ENCODE measurements around the gene SUPT3H.
A peak's percentile ranks its signal among the peaks of the same experiment; 100 is the strongest.

Gene SUPT3H

DNA sequence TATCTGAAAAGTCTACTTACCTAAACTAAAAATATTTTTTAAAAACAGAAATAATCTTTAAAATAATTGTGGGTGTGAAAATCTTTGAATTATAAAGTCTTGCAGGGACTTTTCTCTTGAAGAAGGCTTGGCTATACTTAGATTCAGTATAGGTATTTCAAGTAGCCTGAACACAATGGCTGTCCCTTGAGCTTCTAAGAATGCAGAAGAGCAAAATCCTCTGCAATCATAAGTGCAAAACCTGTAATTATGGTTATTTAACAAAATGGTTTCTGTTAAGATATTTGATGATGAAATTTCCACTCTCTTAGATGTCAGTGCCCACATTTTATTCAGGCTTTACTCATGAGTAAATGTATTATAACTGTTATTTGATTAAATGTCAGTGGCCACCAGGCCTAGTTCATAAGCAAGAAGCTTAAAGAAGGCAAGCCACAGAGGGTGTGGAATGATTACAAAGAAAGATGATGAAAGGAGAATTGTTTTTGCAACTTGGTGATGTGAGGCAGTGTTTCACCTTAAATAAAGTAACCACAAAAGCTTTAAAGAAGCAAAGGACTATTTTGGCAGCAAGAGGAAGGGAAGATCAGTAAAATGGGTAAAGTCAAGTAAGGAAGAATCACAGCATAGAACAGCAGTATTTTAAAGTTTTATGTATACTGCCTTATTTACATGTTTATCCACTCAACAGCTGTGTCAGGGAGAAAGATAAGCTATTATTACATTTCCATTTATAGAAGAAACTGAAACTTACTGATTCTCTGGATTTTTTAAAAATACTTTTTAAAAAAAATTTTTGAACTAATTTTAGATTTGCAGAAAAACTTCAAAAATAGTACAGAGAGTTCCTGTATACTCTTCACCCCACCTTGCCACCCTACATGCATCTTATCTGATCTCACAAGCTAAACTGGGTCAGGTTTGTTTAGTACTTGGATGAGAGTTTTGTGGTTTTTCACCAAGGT lies 400.8 kb downstream of the SUPT3H start:
- no peak for DNase-seq

DNA sequence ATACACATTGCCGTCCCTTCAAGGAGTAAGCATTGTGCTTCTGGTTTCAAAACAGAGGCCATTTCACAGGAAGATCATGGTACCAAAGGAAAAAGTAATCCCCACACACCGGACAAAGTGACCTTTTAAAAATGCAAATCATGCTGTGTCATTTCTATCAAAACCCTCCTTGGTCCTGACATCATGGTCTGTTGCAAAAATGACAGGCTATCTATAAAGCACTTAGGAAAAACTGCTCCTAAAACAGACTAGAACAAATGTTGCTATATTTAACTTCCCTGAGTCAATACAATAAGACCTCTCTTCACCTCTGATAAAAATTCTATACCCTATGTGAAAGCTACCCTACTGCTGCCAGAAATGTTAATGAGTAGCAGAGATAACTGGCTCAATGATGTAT lies 403.2 kb downstream of the SUPT3H start:
- DNase-seq: no peak

DNA sequence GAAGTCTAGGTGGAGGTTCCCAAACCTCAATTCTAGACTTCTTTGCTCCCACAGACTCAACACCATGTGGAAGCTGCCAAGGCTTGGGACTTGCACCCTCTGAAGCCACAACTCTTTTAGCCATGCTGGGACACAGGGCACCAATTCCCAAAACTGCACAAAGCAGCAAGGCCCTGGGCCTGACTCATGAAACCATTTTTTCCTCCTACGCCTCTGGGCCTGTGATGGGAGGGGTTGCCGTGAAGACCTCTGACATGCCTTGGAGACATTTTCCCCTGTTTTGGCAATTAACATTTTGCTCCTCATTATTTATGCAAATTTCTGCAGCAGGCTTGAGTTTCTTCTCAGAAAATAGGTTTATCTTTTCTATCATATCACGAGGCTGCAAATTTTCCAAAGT lies 405.0 kb downstream of the SUPT3H start:
- DNase-seq: no peak

DNA sequence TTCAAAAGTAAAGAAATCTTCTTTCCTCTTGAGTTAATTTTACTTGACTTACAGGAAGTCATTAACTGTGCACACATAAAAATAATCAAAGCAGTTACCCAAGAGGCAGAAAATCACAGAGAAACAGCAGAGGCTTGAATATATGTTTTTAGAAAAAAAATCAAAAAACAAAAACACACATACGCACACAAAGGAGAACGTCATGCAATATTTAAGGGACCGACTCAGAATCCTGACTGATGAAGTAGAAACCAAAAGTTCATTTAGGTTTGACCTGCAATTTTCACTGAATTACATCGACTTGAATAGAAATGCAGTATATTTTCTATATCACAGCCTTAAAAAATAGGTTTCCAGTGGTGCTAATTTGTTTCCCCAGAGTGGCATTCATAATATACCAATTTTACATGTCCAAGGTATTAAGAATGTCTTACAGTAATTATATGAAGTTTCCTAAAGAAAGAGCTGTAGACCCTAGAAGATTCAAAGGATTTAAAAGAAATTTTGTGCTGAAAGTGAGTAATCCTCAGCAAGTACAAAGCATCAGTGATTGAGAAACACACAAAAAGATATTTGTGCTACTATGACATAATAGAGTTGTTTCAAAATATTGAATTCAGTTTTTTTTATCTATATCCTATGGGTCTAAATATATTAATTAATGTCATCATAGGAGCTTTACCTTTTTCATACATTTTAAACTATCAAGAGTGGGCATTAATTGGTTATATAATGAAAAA lies 408.1 kb downstream of the SUPT3H start:
- DNase-seq: no peak

DNA sequence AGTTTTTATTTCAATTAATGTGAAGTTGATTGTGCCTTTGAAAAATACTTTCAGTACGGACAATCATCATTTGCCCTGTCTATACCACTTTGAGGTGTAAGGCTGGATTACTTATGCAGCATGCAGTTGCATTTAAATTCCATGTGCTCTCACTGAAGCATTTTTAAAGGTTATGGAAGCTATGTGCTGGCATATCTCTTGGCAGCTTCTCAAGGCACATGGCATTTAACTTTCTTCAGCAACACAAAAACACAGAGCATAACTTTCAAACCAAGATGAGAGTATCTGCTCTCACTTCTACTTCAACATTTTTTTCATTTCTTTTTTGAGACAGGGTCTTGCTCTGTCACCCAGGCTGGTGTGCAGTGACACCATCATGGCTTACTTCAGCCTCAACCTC lies 410.3 kb downstream of the SUPT3H start:
- no peak for DNase-seq

DNA sequence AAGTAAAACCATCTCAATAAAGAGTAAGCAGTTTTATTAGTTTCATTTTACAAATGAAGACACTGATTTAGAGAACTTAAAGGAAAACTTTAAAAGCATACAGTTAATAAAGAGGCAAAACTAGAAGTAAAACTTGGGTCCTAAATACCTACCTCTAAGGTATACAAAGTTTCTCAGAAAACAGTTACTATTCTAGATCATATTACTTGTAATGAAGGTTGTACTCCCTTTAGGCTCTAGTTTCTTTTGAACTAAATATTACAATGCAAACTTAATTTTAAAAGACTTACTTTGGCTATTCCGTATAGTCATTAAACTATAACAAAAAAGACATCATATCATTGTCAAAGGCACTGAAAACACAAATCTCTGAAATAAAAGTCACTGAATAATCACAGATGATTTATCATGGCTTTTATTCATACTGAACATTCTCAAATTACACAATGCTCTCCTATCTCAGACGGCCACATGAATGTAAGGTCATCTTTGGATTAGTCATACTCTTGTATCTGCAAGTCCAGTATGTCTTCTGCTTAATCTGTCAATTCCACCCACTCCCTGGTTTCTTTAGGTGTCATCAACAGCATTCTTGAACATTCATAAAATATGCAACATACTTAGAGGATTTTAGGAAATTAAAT lies 411.2 kb downstream of the SUPT3H start:
- DNase-seq: no peak

DNA sequence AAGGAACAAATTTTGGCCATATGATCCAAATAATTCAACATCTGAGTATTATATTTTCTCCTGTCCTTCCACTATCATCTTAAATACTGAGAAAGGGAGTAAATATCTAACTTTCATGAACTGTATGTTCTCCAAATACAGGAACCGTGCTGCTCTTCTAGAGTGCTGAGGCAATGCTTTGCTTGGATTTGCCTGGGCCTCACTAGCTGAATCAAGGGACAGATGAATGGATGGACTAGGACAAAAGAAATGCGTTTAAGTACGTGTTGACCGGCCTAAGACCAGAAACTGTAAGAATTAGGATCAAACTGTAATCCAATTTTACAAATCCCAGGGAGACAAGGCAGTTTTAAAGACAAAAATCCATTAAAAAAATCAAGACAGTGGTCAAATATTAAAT lies 412.0 kb downstream of the SUPT3H start:
- no peak for DNase-seq

DNA sequence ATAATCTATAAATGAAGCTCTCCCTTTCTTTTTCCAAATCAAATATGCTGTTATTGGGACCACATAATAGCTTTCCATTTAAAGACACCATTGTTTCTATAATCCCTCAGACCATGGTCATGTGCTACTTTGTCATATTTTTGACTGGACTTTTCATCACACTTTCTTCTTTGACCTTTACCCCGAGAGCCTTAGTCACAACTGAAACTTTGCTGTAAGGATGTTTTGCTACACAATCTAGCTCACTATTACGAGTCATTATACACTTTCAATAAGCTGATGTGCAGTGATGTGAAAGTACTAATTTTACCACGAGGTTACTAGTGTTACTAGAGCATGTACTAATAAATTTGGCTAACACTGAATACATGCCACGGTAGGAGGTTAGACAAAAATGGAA lies 416.8 kb downstream of the SUPT3H start:
- DNase-seq: no peak

DNA sequence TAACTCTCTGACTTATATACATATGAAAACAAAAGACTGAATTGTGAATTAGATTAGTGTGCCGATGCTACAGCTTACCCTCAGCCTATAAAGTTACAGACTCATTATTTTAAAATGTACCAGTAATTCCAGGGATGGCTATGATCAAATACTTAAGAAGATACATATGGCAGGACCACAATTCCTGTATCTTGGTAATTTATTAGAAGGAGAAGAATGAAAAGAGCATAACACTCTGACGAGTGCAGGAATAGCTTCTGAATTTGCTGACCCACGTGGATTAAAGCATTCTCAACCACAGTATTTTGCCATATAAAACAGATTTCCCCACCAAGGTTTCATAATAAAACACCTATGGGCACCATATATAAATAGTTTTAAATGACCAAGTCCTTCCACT lies 418.1 kb downstream of the SUPT3H start:
- DNase-seq: no peak

DNA sequence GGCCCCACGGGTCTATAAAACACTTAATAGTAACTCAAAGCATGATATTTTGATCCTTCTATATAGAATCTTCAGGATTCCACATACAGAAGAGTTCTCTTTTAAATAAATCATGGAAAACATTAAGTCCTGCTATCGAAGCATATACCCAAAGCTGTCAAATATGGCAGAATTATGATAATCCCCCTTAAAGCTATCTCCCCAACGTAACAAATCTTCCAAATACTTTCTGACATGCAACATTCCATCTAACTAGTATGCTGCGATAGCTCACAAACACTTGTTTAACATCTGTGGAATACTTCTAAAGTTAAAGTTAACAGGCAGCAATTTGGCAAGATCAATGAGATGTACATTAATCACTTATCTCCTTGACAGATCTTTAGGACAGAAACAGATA lies 420.6 kb downstream of the SUPT3H start:
- no peak for DNase-seq

DNA sequence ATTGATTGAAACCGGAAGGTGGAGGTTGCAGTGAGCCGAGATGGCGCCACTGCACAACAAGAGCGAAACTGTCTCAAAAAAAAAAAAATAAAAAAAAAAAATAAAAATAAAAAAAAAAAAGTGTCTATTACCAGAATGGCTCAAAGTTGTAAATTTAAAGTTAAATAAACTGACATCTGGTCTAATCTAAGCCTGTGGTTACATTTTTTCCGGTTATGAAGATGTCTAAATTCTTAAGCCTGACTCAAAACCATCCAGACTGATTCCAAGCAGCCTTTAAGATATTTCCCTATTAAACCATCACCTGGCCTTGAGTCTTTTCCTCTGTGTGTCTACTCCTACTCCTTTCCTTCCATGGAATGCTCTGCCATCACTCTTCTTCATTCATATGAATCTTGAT lies 421.3 kb downstream of the SUPT3H start:
- DNase-seq: no peak

DNA sequence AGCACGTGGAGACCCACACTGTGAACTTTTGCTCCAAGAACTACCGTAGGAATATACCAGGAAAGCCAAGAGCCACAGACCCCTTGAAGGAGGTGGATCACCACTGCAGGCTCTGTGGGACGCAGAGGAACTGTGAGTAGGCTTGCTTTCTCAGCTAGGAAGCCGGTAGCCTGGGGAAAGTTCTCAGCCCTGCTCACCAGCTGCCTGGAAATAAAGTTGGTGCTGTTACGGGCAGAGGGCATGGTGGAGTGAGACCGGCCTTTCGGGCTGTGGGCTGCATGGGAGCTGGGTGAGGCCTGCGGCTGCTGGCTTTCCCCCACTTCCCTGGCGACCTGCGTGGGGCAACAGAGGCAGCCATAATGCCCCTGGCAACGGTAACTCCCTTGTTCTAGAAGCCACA lies 422.6 kb downstream of the SUPT3H start:
- DNase-seq: no peak

DNA sequence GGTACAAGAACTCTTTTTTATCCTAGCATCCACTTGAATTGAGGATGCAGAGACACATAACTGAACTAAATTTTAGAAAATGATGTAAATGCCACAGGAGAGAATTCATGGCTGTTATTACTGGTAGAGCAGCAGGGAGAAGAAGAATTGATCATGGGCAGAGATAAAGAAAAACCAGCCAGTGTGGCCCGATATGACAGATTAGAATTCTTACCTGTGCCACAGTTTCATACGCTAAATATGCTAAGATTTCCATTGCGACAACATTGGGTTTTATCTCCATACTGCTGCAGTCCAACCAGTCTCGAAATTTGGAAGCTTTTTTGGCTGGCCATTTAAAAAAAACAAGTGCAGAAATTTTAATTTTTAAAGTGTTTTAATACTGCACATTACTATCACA lies 423.5 kb downstream of the SUPT3H start:
- no peak for DNase-seq

DNA sequence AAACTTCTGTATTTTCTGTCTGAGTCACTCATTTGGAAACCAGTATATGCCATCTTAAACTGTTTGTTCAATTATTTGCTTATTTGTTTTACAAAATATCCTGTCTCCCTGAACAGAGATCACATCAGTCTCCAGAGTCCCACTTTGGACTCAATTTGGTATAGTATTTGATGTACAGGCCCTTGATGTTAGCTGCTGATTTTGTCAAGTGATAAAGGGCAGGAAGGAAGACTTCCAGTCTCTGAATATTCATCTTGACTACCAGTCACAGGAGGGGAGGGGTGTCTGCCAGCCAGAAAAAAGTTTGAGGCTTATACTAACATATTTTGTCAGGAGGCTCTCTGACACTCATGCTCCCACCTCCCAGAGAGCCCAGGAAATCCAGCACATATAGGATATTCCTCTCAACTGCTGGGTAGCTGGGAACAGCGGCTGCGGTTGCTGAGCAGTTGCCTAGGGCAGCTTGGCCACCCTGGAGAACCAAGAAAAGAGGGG lies 426.4 kb downstream of the SUPT3H start:
- no peak for DNase-seq

DNA sequence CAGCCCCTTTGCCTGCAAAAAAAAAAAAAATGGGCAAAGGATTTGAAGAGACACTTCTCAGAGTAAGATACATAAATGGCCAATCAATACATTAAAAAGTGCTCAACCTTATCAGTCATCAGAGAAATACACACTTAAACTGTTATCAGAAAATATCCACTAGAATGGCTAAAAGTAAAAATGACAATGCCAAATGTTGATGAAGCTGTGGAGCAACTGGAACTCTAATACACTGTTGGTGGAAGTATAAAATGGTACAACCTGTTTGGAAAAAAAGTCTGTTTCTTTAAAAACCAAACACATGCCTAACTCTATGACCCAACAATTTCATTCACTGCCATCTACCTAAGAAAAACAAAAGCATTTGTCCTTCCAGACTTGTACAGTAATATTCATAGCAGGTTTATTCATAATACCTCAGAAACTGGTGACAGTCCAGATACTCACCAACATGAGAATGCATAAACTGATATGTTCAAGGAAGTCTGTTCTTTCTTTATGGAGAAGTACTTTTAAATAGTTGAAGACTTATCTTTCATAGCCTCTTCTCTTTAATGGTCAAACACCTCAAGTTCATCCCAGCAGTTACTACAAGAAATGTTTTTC lies 428.0 kb downstream of the SUPT3H start:
- DNase-seq: no peak

DNA sequence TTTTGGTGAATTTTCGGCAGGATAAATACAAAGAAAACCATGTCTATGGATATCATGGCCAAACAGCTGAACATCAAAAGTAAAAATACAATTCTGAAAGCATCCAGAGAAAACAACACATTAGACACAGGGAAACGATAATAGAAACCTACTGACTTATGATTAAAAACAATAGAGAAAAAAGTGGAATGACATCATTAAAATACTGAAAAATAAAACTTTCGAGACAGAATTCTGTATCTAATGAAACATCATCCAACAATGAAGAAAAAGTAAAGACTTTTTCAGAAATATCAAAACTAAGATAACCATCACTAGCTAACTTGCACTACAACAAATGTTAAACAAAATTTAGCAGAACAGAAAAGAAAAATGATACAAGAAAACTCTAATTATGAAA lies 434.2 kb downstream of the SUPT3H start:
- DNase-seq: no peak

DNA sequence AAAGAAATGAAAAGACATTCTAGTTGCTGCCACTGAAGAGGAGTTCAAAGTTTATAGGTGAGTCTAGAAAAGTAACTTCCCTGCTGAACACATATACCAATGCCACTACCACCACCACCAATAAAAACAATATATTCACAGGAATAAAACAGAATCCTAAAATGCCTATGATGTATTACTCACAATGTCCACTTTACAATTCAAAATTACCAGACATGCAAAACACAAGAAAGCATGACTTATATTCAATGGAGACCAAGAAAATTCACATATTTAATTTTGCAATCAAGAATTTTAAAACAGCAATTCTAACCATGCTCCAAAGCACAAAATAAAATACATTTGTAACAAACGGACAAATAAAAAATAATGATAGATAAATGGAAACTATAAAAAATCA lies 434.9 kb downstream of the SUPT3H start:
- no peak for DNase-seq

DNA sequence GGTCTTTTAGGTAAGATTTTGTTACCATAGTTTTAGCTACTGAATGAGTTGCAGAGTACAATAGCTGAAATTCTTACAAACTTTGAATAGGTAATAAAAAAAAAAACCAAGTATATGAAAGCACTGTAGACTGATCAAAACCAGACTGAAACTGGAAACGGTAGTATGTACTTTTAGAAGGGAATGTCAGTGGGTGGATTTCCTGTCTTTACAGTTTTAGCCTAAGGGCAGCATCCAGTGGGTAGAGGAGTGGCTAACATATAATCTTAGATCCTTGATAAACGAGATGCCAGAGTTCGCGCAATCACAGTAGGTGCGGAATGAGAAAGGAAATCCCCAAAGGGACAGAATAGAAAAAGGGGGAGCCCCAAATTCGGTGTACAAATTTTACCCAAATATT lies 435.5 kb downstream of the SUPT3H start:
- DNase-seq: no peak

DNA sequence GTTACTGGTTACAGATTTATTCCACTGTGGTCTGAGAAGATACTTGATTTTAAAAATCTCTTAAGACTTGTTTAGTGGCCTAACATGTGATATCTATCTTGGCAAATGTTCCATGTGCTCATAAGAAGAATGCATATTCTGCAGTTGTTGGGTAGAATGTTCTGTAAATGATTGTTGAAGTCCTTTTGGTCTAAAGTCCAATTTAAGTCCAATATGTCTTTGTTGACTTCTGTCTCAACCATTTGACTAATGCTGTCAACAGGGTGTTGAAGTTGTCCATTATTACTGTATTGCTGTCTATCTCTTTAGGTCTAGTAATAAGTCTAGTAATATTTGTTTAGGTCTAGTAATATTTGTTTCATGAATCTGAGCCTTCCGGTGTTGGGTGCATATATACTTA lies 437.4 kb downstream of the SUPT3H start:
- no peak for DNase-seq

DNA sequence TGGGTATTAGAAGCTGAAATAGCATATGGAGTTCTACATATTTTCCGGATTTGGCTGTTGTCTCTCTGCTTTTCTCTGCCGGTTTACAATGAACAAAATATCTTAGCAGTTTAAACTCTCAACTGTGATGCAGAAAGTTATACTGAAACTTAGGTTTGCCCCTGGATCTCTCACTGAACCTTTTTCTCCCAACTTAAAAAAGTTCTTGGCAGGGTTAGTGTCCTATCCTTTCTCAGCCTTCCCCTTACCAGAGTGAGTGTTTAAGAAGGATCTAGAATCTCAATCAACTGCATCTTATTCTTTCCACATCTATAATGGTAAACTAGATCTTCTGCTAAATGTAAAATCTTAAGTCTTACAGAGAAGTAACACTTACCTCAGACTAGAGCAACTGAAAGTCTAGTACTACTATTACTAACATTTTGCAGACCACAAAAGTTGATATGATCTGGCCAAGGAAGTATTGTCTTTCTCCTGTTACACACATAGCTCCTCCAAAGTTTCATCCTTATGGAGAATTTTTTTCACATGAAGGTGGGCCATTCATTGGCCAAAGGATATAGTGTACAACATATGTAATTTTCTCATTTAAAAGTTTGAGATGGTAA lies 441.9 kb downstream of the SUPT3H start:
- DNase-seq: no peak

DNA sequence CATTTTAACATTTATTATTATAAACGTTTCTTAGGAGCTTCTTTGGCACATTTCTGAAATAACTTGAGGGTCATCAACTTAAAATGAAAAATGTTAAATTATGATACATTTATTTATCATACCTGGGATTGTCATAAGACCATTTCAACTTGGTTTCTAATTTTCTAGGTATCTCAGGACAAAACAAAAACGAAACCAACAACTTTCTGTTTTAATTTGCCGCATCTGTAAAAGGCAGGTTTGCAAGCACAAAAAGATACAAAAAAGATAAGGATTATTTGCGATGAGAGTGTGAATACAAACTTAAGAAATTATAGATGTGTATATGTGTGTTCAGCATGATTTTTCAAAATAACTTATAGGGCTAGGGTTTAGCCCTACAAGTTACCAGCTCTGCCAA lies 444.6 kb downstream of the SUPT3H start:
- no peak for DNase-seq

DNA sequence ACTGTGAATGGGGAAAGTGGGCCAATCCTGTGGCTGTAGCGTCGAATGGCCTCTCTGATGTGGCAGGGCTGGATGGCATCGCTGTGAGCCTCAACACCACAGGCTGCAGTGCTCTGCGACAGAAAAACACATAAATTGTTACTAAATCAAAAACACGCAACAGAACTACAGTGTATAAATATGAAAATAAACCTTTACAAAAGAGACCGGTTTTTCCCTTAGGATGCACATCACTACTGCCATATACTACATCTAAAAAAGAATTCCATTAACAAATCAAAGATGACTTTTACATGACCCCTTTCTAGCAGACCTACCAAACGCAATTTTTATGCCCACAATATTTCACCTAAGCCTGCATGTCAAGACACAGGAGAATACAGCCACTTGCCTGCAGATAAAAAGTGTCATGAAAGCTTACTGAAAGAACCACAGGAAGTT lies 445.1 kb downstream of the SUPT3H start:
- DNase-seq: peak; percentile 29

DNA sequence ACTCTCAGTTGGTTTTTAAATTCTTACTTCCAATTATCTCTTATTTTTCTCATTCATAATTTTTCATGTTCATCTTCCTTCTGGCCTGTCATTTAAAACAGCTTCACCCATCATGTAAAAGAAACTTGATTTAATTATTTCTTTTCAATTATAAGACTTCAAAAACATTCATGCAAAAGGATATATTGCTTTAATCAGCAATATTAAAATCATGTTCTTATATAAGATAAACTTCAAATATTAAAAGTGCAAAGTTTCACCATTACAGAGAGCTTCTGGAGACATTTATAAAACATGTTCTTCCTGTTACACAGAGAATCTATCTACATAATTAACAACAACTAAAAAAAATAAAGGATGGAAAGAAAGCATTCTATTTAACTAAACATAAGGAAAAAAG lies 446.3 kb downstream of the SUPT3H start:
- DNase-seq: no peak

Data from activated effector memory CD4-positive, alpha-beta T cell treated with Interleukin-2 at 50 U/mL for 16 hours (primary cell).